OCI-LY1 (cell line): ENCODE data around the gene KRT2.

Source experiments
- H2AFZ ChIP-seq: fragments of 200-600 bp; sonication (generic), shearing (Covaris generic); 2 replicates; pipeline ENCODE4 v1.6.0; 2014; ENCODE audit warnings: antibody characterized with exemption, mild to moderate bottlenecking, low read length
- H3F3A ChIP-seq: fragments of 200-600 bp; sonication (generic), shearing (Covaris generic); 2 replicates; pipeline ENCODE4 v1.6.0; 2014; ENCODE audit warnings: mild to moderate bottlenecking, antibody characterized with exemption, low read length, moderate library complexity; ENCODE audit not compliant: insufficient read depth
- H3K27ac ChIP-seq: fragments of 200-600 bp; sonication (generic); 2 replicates; pipeline ENCODE4 v1.5.1; 2014; ENCODE audit warnings: low read length, mixed run types, mild to moderate bottlenecking, low read depth; ENCODE audit not compliant: poor library complexity, severe bottlenecking
- H3K27me3 ChIP-seq: fragments of 200-600 bp; sonication (generic); 2 replicates; pipeline ENCODE4 v1.6.0; 2014; ENCODE audit warnings: antibody characterized with exemption, mild to moderate bottlenecking, low read length, moderate library complexity; ENCODE audit not compliant: insufficient read depth
- H3K36me3 ChIP-seq: fragments of 200-600 bp; sonication (generic); 2 replicates; pipeline ENCODE4 v1.6.1; 2014; ENCODE audit warnings: mild to moderate bottlenecking, antibody characterized with exemption, low read length, moderate library complexity, mixed read lengths; ENCODE audit not compliant: insufficient read depth
- H3K4me1 ChIP-seq: fragments of 200-600 bp; sonication (generic); 2 replicates; pipeline ENCODE4 v1.5.1; 2014; ENCODE audit warnings: mild to moderate bottlenecking, low read length, moderate library complexity; ENCODE audit not compliant: insufficient read depth, severe bottlenecking
- H3K4me2 ChIP-seq: fragments of 200-600 bp; sonication (generic), shearing (Covaris generic); 2 replicates; pipeline ENCODE4 v1.6.1; 2014; ENCODE audit warnings: low read length
- H3K4me3 ChIP-seq: fragments of 200-600 bp; sonication (generic); 2 replicates; pipeline ENCODE4 v1.5.1; 2014; ENCODE audit warnings: low read length, low read depth, mild to moderate bottlenecking, mixed read lengths; ENCODE audit not compliant: poor library complexity, severe bottlenecking
- H3K79me2 ChIP-seq: fragments of 200-600 bp; shearing (Covaris generic); 2 replicates; pipeline ENCODE4 v1.6.1; 2016; ENCODE audit warnings: mixed run types, low read length, mixed read lengths; ENCODE audit not compliant: insufficient read depth
- H3K9ac ChIP-seq: fragments of 200-600 bp; sonication (generic), shearing (Covaris generic); 2 replicates; pipeline ENCODE4 v1.6.1; 2014; ENCODE audit warnings: mild to moderate bottlenecking, low read length, mixed read lengths
- H3K9me2 ChIP-seq: fragments of 200-600 bp; sonication (generic), shearing (Covaris generic); 2 replicates; pipeline ENCODE4 v1.6.1; 2014; ENCODE audit warnings: low read depth, mild to moderate bottlenecking, low read length, mixed read lengths
- H3K9me3 ChIP-seq: fragments of 200-600 bp; shearing (Covaris generic); 2 replicates; pipeline ENCODE4 v1.6.1; 2014; ENCODE audit warnings: low read length, mixed read lengths
- H4K20me1 ChIP-seq: fragments of 200-600 bp; sonication (generic), shearing (Covaris generic); 2 replicates; pipeline ENCODE4 v1.6.0; 2016; ENCODE audit warnings: mild to moderate bottlenecking, low read length; ENCODE audit not compliant: insufficient read depth
- CTCF ChIP-seq: fragments of 200-600 bp; sonication (generic), shearing (Covaris generic); IDR thresholded peaks from 2 replicates; pipeline ENCODE4 v1.5.1; 2017; ENCODE audit warnings: mild to moderate bottlenecking, antibody characterized with exemption, low read length, moderate library complexity, mixed read lengths
- EZH2 ChIP-seq: fragments of 200-600 bp; sonication (generic), shearing (Covaris generic); IDR thresholded peaks from 2 replicates; pipeline ENCODE4 v1.8.0; 2017; ENCODE audit warnings: borderline replicate concordance, mixed run types, mild to moderate bottlenecking, antibody characterized with exemption, low read length, moderate library complexity, mixed read lengths

KRT2 gene

GRCh38 chr12:52647601-52648000 lies 4.4 kb downstream of the KRT2 start:
- no peaks in the 10 kb centered on the region for H3K36me3 ChIP-seq
- H2AFZ ChIP-seq = no peak overlapping the region
- no peaks in the 10 kb centered on the region for H3K79me2 ChIP-seq
- H3K27me3 ChIP-seq = no peaks in the 10 kb centered on the region; the same call in 1 of the 2 replicates
- no peaks in the 10 kb centered on the region for H3K9me2 ChIP-seq
- TF ChIP-seq CTCF = no peak
- TF ChIP-seq EZH2 = no peak
- no peaks in the 10 kb centered on the region for H4K20me1 ChIP-seq
- H3K9me3 ChIP-seq = no peaks in the 10 kb centered on the region
- no peaks in the 10 kb centered on the region for H3F3A ChIP-seq
- no peak overlapping the region for H3K4me2 ChIP-seq
- no peak overlapping the region for H3K4me3 ChIP-seq
- H3K9ac ChIP-seq = no peak overlapping the region
- no peak overlapping the region for H3K27ac ChIP-seq
- no peaks in the 10 kb centered on the region for H3K4me1 ChIP-seq

- Histone ChIP-seq H3K27me3 (no peaks in the 10 kb centered on the region; the same call in 1 of the 2 replicates), H3F3A (no peaks in the 10 kb centered on the region), H3K4me3 (no peak overlapping the region), H3K9me2 (no peaks in the 10 kb centered on the region), H3K4me1 (no peaks in the 10 kb centered on the region), H3K9ac (no peak overlapping the region), H3K36me3 (no peaks in the 10 kb centered on the region), H3K4me2 (no peak overlapping the region), H4K20me1 (no peaks in the 10 kb centered on the region), H3K27ac (no peak overlapping the region), H3K79me2 (no peaks in the 10 kb centered on the region), H2AFZ (no peak overlapping the region), H3K9me3 (no peaks in the 10 kb centered on the region)
- TF ChIP-seq EZH2 (no peak), CTCF (no peak)
Measured at GRCh38 chr12:52646613-52647012, 5.4 kb downstream of the KRT2 start.

GRCh38 chr12:52645982-52646381 lies 6.0 kb downstream of the KRT2 start:
- H3K79me2 ChIP-seq = no peaks in the 10 kb centered on the region
- H3K27me3 ChIP-seq = no peaks in the 10 kb centered on the region; the same call in 1 of the 2 replicates
- H3K4me2 ChIP-seq = no peak overlapping the region
- H3K27ac ChIP-seq = no peak overlapping the region
- no peak for TF ChIP-seq EZH2
- no peak for TF ChIP-seq CTCF
- no peak overlapping the region for H3K4me3 ChIP-seq
- H3F3A ChIP-seq = no peaks in the 10 kb centered on the region
- H3K9ac ChIP-seq = no peak overlapping the region
- H2AFZ ChIP-seq = no peak overlapping the region
- H3K9me3 ChIP-seq = no peaks in the 10 kb centered on the region
- no peaks in the 10 kb centered on the region for H3K9me2 ChIP-seq
- H4K20me1 ChIP-seq = no peaks in the 10 kb centered on the region
- no peaks in the 10 kb centered on the region for H3K36me3 ChIP-seq
- no peaks in the 10 kb centered on the region for H3K4me1 ChIP-seq
